ENCODE data around the gene PEPD. TPM values are rescaled to one million over a fixed set of nuclear protein-coding genes. Genes with fewer than 3 reads are reported as not detected.

PEPD gene
- total RNA-seq, 3 donors from 2014 or later = 42.1 to 127 (median 82.3) TPM

- intact Hi-C loops (cut with DNase I; ENCODE audit: low total_unique reads) = loop anchor here (10.0 kb wide), 1 partner anchor 91 kb away; the partner anchor contains the start of gene CEBPA
- Histone ChIP-seq H3K36me3 (no peaks in the 10 kb centered on the region), H3K4me1 (peaks cover 32 to 42% of the 10 kb centered on the region in 2 donors), H3K9me3 (no peaks in the 10 kb centered on the region), H3K27ac (peak overlapping the region in 1 of 2 donors; percentile 84), H3K27me3 (no peaks in the 10 kb centered on the region), H3K4me3 (no peak overlapping the region)
- DNase-seq (ENCODE audit: low spot score in 2 of 2) = peak in 1 of 2 donors; percentile 61
- no peak for TF ChIP-seq CTCF (IDR thresholded peaks at IDR 0.05)
- TF ChIP-seq POLR2A (IDR thresholded peaks at IDR 0.05) = no peak
- TF ChIP-seq POLR2AphosphoS5 (IDR thresholded peaks at IDR 0.05) = no peak
Observed at GRCh38 chr19:33395561-33396550, 125.7 kb downstream of the PEPD start.

- H3K9me3 ChIP-seq = no peaks in the 10 kb centered on the region
- H3K36me3 ChIP-seq = no peaks in the 10 kb centered on the region
- H3K4me1 ChIP-seq = peaks cover 38 to 47% of the 10 kb centered on the region in 2 donors
- no peaks in the 10 kb centered on the region for H3K27me3 ChIP-seq
- peak in 1 of 2 donors; percentile 22 for DNase-seq (ENCODE audit: low spot score in 2 of 2)
- intact Hi-C loops (cut with DNase I; ENCODE audit: low total_unique reads) = loop anchor here (10.0 kb wide), 1 partner anchor 90 kb away; the partner anchor contains the start of gene CEBPA
- H3K27ac ChIP-seq = peak overlapping the region; percentile 55 to 84
- no peak overlapping the region for H3K4me3 ChIP-seq
- TF ChIP-seq POLR2AphosphoS5 (IDR thresholded peaks at IDR 0.05) (no peak), CTCF (IDR thresholded peaks at IDR 0.05) (no peak), POLR2A (IDR thresholded peaks at IDR 0.05) (no peak)
Observed at GRCh38 chr19:33394723-33395560, 126.6 kb downstream of the PEPD start.

- no peaks in the 10 kb centered on the region for H3K36me3 ChIP-seq
- intact Hi-C loops (cut with DNase I; ENCODE audit: low total_unique reads) = loop anchor here (10.0 kb wide), 1 partner anchor 89 kb away; the partner anchor contains the start of gene CEBPA
- H3K27ac ChIP-seq = peak overlapping the region; percentile 55 to 84
- peaks cover 46 to 55% of the 10 kb centered on the region in 2 donors for H3K4me1 ChIP-seq
- H3K27me3 ChIP-seq = no peaks in the 10 kb centered on the region
- no peak for DNase-seq (ENCODE audit: low spot score in 2 of 2)
- no peak for TF ChIP-seq POLR2A (IDR thresholded peaks at IDR 0.05)
- TF ChIP-seq POLR2AphosphoS5 (IDR thresholded peaks at IDR 0.05) = peak in 2 of 3 donors; percentile 30 to 68
- H3K9me3 ChIP-seq = no peaks in the 10 kb centered on the region
- peak overlapping the region in 1 of 3 donors; percentile 32 for H3K4me3 ChIP-seq
Observed at GRCh38 chr19:33394006-33394722, 127.4 kb downstream of the PEPD start.

- Histone ChIP-seq H3K27me3 (no peaks in the 10 kb centered on the region), H3K27ac (peak overlapping the region; percentile 55 to 84), H3K36me3 (no peaks in the 10 kb centered on the region), H3K4me1 (peaks cover 53 to 62% of the 10 kb centered on the region in 2 donors), H3K4me3 (no peak overlapping the region), H3K9me3 (no peaks in the 10 kb centered on the region)
- intact Hi-C loops (cut with DNase I; ENCODE audit: low total_unique reads) = loop anchor here (10.0 kb wide), 1 partner anchor 89 kb away; the partner anchor contains the start of gene CEBPA
- TF ChIP-seq POLR2AphosphoS5 (IDR thresholded peaks at IDR 0.05) (no peak), POLR2A (IDR thresholded peaks at IDR 0.05) (no peak), CTCF (IDR thresholded peaks at IDR 0.05) (no peak)
- DNase-seq (ENCODE audit: low spot score in 2 of 2) = peak in 1 of 2 donors; percentile 50
Observed at GRCh38 chr19:33393286-33394005, 128.1 kb downstream of the PEPD start.
